HepG2 (cell line): ENCODE data around the gene DDAH1. TPM values are rescaled to one million over a fixed set of nuclear protein-coding genes. Genes with fewer than 3 reads are reported as not detected.

ENCODE experiments used
- ATAC-seq: fragments of 200-7000 bp; cut with Tn5 transposase; 3 replicates; pipeline ENCODE4 v1.9.1; 2020; ENCODE audit warnings: mild to moderate bottlenecking, moderate library complexity
- BruUV-seq: library from RNA; stranded (reverse); fragments of 400-500 nt; replicated peaks from 2 replicates; lab custom pipeline; 2021; lab: Mats Ljungman, UMichigan
- CTCF ChIA-PET: fragments of 300-600 bp; formaldehyde crosslinking; extraction: SDS; loops from one replicate; lab custom pipeline; 2021; ENCODE audit warnings: low total read pairs, inconsistent platforms, low intra/inter-chr PET ratio; lab: Yijun Ruan, JAX
- POLR2A ChIA-PET: fragments of 350-600 bp; sonication (Branson Sonifier 250); formaldehyde crosslinking; loops from one replicate; lab custom pipeline; 2020; ENCODE audit warnings: antibody characterized with exemption, inconsistent platforms; lab: Yijun Ruan, JAX
- DNase-seq: peaks from one replicate; pipeline ENCODE4 v3.0.0-alpha.2; 2015; ENCODE audit warnings: low spot score
- FAIRE-seq: peaks from 3 replicates; lab custom pipeline; 2011; peaks lifted over from hg19 to GRCh38; lab: Jason Lieb, UNC
- H2AFZ ChIP-seq: one replicate; pipeline ENCODE4 v1.6.1; 2011; ENCODE audit warnings: low read length, inconsistent platforms
- H3K27ac ChIP-seq: fragments of 300-600 bp; 3 replicates; pipeline ENCODE4 v1.8.0; 2011; ENCODE audit warnings: mixed run types, mild to moderate bottlenecking, mixed read lengths, low read length, inconsistent platforms; ENCODE audit not compliant: insufficient read depth; ENCODE audit errors: extremely low read length
- H3K27me3 ChIP-seq, 2 experiments: fragments of 200-600 bp in 1 of 2; 2 replicates in 1 of 2; 3 replicates in 1 of 2; pipeline versions ENCODE4 v1.6.0 to v1.8.0; 2011; ENCODE audit warnings: low read length in 2 of 2, mild to moderate bottlenecking in 2 of 2, moderate library complexity in 2 of 2, inconsistent platforms in 1 of 2; ENCODE audit not compliant: insufficient read depth in 2 of 2, control insufficient read depth in 1 of 2
- H3K36me3 ChIP-seq, 2 experiments: fragments of 200-600 bp in 1 of 2; replicated peaks in 1 of 2; 2 replicates in 1 of 2; 3 replicates in 1 of 2; pipeline versions ENCODE4 v1.5.1 to v1.8.0; 2011; ENCODE audit warnings: low read length in 2 of 2, inconsistent platforms in 1 of 2; ENCODE audit not compliant: insufficient read depth in 2 of 2, control insufficient read depth in 1 of 2
- H3K4me1 ChIP-seq: 2 replicates; pipeline ENCODE4 v1.5.1; 2012; ENCODE audit warnings: low read length, inconsistent platforms; ENCODE audit not compliant: insufficient read depth
- H3K4me2 ChIP-seq: 2 replicates; pipeline ENCODE4 v1.6.0; 2011; ENCODE audit warnings: low read depth, low read length, inconsistent platforms
- H3K4me3 ChIP-seq, 3 experiments: fragments of 200-600 bp in 1 of 3; sonication (generic), shearing (Covaris generic) in 1 of 3; replicated peaks in 1 of 3; 2 replicates each; pipeline ENCODE4 v1.5.1; 2011 to 2016; ENCODE audit warnings: low read length in 3 of 3, inconsistent platforms in 2 of 3, low read depth in 2 of 3, mild to moderate bottlenecking in 2 of 3, control low read depth in 1 of 3, mixed read lengths in 1 of 3; ENCODE audit not compliant: insufficient read depth in 1 of 3
- H3K79me2 ChIP-seq: one replicate; pipeline ENCODE4 v1.6.1; 2011; ENCODE audit warnings: low read length, inconsistent platforms; ENCODE audit not compliant: insufficient read depth
- H3K9ac ChIP-seq: 2 replicates; pipeline ENCODE4 v1.6.0; 2011; ENCODE audit warnings: mild to moderate bottlenecking, low read depth, low read length, inconsistent platforms; ENCODE audit not compliant: insufficient read depth
- H3K9me3 ChIP-seq: 2 replicates; pipeline ENCODE4 v1.5.1; 2012; ENCODE audit warnings: mild to moderate bottlenecking, low read length
- H4K20me1 ChIP-seq: 2 replicates; pipeline ENCODE4 v1.6.0; 2011; ENCODE audit warnings: inconsistent platforms, mild to moderate bottlenecking, low read length, moderate library complexity; ENCODE audit not compliant: insufficient read depth
- AHDC1 ChIP-seq: sonication (generic); formaldehyde crosslinking; IDR thresholded peaks from 2 replicates; pipeline ENCODE4 v1.5.1; 2020; ENCODE audit warnings: mild to moderate bottlenecking, missing genetic modification reagents, borderline replicate concordance
- CSRNP1 ChIP-seq: sonication (generic); formaldehyde crosslinking; IDR thresholded peaks from 2 replicates; pipeline ENCODE4 v1.8.1; 2023; ENCODE audit warnings: mild to moderate bottlenecking, missing genetic modification reagents
- IRF1 ChIP-seq: sonication (generic); formaldehyde crosslinking; IDR thresholded peaks from 2 replicates; pipeline ENCODE4 v1.4.0; 2020; ENCODE audit warnings: low read depth, mild to moderate bottlenecking, missing genetic modification reagents
- MBD4 ChIP-seq: IDR thresholded peaks from 2 replicates; pipeline ENCODE4 v1.6.1; 2012; ENCODE audit warnings: low read length, inconsistent platforms, borderline replicate concordance
- PBX2 ChIP-seq: IDR thresholded peaks from 2 replicates; pipeline ENCODE4 v1.6.1; 2016; ENCODE audit warnings: control low read depth
- SRSF1 ChIP-seq: fragments of 200-400 bp; formaldehyde crosslinking; optimal IDR thresholded peaks from 2 replicates; pipeline ENCODE3; 2017; ENCODE audit warnings: mild to moderate bottlenecking, low read depth, low read length, moderate library complexity
- TARDBP ChIP-seq: sonication (generic); formaldehyde crosslinking; IDR thresholded peaks from 2 replicates; pipeline ENCODE4 v1.8.0; 2022; ENCODE audit warnings: mild to moderate bottlenecking, missing genetic modification reagents
- YEATS2 ChIP-seq: sonication (generic); formaldehyde crosslinking; IDR thresholded peaks from 2 replicates; pipeline ENCODE4 v1.4.0; 2020; ENCODE audit warnings: missing genetic modification reagents, borderline replicate concordance
- ZNF746 ChIP-seq: sonication (generic); formaldehyde crosslinking; IDR thresholded peaks from 2 replicates; pipeline ENCODE4 v1.8.0; 2022; ENCODE audit warnings: mild to moderate bottlenecking, missing genetic modification reagents
- ZNF780A ChIP-seq: sonication (generic); formaldehyde crosslinking; IDR thresholded peaks from 2 replicates; pipeline ENCODE4 v1.8.0; 2022; ENCODE audit warnings: mild to moderate bottlenecking, missing genetic modification reagents, moderate library complexity
- WGBS: methylation state at CpG from one replicate; pipeline ENCODE4 v1.1.6; 2017; ENCODE audit warnings: low lambda C conversion rate; 5-methylcytosine and 5-hydroxymethylcytosine counted together
- in situ Hi-C: cut with HindIII; loops from 2 replicates; pipeline ENCODE4 v1.10.0; 2017; ENCODE audit warnings: low pct_unique_long_range_greater_than_20kb; ENCODE audit not compliant: extremely low pct_ligation_motif_present
- intact Hi-C: fragments of 100-400 bp; cut with micrococcal nuclease; formaldehyde crosslinking; loops from one replicate; pipeline ENCODE4 v1.10.0; 2022; ENCODE audit not compliant: unreplicated experiment
- polyA plus RNA-seq, 8 experiments: library from polyadenylated mRNA; depleted of rRNA in 3 of 8; stranded (reverse) in 7 of 8; unstranded in 1 of 8; fragments of >200 nt; fragmentation: Illumina TruSeq in 4 of 8; extraction: Trizol in 4 of 8; gene quantifications; 2 replicates each; pipeline versions ENCODE4 v1.2.1 to v1.2.3, GENCODE V29; 2011 to 2016; ENCODE audit warnings: low read depth in 4 of 8, missing spikeins in 1 of 8, mixed read lengths in 1 of 8; ENCODE audit not compliant: insufficient read depth in 1 of 8
- total RNA-seq, 5 experiments: library from RNA; depleted of rRNA; stranded (reverse); fragments of >200 nt; fragmentation: Illumina TruSeq; extraction: Trizol; gene quantifications; 2 replicates each; pipeline ENCODE4 v1.2.3, GENCODE V29; 2016; ENCODE audit warnings: low read depth in 1 of 5
- TF ChIP-seq, protein P1 (sequence below): sonication (generic); formaldehyde crosslinking; IDR thresholded peaks from 2 replicates; pipeline ENCODE4 v1.5.0; 2020; ENCODE audit warnings: mild to moderate bottlenecking, missing genetic modification reagents

DDAH1 gene
- total and polyA plus RNA-seq, 2 of the 13 experiments (the other 11 are each of a cell fraction or from before 2014, with no cell fraction given): 39.7 to 64.4 TPM

DNA sequence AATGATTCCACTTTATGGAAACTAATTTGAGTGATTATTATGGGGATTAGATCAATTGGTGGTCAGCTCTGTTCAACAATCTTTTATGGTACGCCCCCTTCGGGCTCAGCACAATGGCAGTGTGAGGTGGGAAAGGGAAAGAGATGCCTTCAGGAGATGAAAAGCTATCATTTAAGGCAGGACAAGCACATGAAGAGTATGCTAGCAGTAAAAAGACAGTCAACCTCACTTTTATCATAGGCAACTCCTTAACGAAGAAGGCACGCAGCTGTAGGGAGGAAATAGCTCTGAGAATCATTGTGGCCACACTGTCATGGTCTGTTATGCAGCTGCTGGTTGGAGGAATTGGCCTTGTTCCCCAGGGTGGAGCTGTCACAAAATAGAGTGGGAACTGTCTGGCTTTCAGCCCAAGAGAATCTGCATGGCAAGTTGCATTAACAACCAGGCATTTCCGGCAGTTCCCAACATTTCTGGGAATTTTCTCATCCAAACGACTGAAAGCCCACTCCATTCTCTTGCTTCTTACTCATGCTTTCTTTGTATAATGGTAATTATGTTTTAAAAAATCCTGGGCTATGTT, 134.2 kb downstream of the DDAH1 start:
- no peaks in the 10 kb centered on the region for H4K20me1 ChIP-seq
- H3K36me3 ChIP-seq: peaks cover 0 to 1% of the 10 kb centered on the region in 2 experiments; a peak in 2 of 5 replicates
- no peaks in the 10 kb centered on the region for H3K27me3 ChIP-seq
- H2AFZ ChIP-seq: no peak overlapping the region
- intact Hi-C loops: no loop called here
- H3K4me3 ChIP-seq: no peak overlapping the region
- DNase-seq: no peak
- H3K79me2 ChIP-seq: peaks cover 5% of the 10 kb centered on the region
- no peak overlapping the region for H3K4me2 ChIP-seq
- peaks cover 53% of the 10 kb centered on the region for H3K4me1 ChIP-seq
- 95% methylated on average over 6 of the region's 6 CpGs for WGBS
- ChIA-PET POLR2A (interaction anchor here (1.9 to 2.0 kb wide), 2 partner anchors 8 to 250 kb away, joined by 6 to 7 read pairs; partner anchors contain the start of gene CCN1), CTCF (no interaction called here)
- no peak overlapping the region for H3K9ac ChIP-seq
- H3K9me3 ChIP-seq: no peaks in the 10 kb centered on the region
- ATAC-seq: no peak
- BruUV-seq: no TSS peak
- in situ Hi-C loops: no loop called here
- H3K27ac ChIP-seq: peak overlapping the region; percentile 83
- no peak for FAIRE-seq
- TF ChIP-seq CSRNP1 (CRISPR knock-in tag) (no peak), TARDBP (CRISPR knock-in tag) (no peak), PBX2 (CRISPR knock-in tag) (no peak), SRSF1 (no peak), ZNF746 (CRISPR knock-in tag) (no peak), AHDC1 (CRISPR knock-in tag) (no peak), ZNF780A (CRISPR knock-in tag) (no peak), MBD4 (no peak), IRF1 (no peak), YEATS2 (CRISPR knock-in tag) (no peak)
- TF ChIP-seq, protein P1, sequence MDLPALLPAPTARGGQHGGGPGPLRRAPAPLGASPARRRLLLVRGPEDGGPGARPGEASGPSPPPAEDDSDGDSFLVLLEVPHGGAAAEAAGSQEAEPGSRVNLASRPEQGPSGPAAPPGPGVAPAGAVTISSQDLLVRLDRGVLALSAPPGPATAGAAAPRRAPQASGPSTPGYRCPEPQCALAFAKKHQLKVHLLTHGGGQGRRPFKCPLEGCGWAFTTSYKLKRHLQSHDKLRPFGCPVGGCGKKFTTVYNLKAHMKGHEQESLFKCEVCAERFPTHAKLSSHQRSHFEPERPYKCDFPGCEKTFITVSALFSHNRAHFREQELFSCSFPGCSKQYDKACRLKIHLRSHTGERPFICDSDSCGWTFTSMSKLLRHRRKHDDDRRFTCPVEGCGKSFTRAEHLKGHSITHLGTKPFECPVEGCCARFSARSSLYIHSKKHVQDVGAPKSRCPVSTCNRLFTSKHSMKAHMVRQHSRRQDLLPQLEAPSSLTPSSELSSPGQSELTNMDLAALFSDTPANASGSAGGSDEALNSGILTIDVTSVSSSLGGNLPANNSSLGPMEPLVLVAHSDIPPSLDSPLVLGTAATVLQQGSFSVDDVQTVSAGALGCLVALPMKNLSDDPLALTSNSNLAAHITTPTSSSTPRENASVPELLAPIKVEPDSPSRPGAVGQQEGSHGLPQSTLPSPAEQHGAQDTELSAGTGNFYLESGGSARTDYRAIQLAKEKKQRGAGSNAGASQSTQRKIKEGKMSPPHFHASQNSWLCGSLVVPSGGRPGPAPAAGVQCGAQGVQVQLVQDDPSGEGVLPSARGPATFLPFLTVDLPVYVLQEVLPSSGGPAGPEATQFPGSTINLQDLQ: no peak
